HCEC 1CT (cell line): ENCODE data around the gene CDH13.

ENCODE experiments used
- DNase-seq: peaks from one replicate; pipeline ENCODE4 v3.0.0-alpha.2; 2017

The CDH13 gene

DNA sequence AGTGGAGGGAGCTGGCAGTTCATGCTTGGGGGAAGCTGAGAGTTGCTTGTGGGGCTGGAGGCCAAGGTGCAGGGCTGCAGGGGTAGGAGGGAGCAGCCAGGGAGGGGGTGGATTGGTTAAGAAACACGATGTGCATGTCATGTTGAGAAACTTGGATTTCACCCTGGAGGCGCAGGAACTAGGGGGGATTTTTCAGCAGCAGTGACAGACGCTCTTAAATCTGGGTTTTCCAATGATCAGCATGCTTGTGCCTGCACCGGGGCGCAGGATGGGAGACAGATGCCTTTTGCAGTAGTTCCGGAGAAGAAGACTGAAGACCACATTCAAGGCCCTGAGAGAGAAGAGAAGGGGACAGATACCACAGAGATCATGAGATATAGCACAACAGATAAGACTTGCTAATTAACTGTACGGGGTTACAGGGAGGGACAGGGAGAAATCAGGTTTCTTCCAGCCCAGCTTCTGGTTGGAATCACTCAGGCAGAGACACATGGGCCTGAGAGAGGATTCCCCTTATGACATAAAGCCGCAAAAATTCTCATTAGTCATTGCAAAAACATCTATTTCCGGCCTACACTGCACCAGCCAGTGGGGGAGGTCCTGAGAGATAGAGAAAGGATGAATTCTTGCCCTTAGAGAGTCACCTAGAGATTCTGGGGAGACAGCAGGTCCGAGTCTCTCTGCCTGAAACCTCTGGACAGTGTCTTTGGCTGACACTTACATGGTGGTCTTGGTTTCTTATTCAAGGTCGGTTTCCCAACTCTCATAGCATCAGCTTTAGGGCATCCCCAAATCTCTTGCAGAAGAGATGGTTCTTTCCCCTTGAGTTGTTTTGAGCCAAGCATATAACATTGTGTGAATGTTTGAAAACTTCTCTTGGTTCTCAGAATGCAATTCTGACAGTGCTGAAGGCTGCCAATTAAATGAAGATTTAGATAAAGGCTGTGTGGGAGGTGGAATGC is 27.1 kb downstream of the CDH13 start:
- DNase-seq = peak; percentile 95

DNA sequence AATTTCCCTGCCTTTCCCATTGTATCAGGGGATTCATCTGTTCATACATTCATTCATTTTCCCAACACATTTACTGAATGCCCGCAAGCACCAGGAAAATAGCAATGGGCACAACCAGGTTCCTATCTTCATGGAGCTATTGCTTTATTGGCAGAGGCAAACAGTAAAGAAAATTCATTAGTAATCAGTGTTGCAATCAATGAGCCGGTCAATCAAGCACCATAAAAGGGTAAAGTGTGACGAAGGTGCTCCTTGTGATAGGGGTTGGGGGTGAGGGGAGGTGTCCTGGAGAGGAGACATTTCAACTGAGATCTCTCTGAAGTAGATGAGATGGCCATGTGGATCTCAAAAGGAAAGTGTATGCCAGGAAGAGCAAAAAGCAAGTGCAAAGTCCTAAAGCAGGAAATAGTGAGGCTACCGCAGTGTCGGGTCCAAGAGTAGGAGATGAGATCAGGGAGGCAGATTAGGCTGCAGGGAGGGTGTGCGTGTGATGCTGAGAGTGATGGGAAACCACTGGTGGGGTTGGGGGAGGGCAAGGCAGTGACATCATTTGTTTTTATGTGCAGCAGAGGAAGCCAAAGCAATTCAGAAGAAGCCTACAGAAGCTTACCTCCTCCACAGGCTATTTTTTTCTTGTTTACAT is 28.4 kb downstream of the CDH13 start:
- peak; percentile 90 for DNase-seq

- DNase-seq = no peak
These were observed 29.1 kb downstream of the CDH13 start for GRCh38 chr16:82655720-82656490.

DNA sequence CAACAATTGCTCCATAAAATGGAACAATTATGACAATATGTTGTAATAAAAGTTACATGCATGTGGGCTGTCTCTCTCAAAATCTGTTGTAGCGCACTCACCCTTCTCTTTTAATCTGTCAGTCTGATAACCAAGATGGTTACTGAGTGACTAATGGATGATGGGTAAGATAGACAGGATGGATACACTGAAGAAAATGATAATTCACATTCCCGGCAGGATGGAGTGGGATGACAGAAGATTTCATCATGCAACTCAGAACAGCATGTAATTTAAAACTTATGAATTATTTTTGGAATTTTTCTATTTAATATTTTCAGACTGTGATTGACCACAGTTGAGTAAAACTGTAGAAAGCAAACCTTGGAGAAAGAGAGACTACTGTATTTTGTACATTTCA is 30.5 kb downstream of the CDH13 start:
- DNase-seq = peak; percentile 69

- DNase-seq = no peak
These were observed 31.0 kb downstream of the CDH13 start for GRCh38 chr16:82657786-82658185.

- peak; percentile 37 for DNase-seq
These were observed 32.0 kb downstream of the CDH13 start for GRCh38 chr16:82658796-82659195.

DNA sequence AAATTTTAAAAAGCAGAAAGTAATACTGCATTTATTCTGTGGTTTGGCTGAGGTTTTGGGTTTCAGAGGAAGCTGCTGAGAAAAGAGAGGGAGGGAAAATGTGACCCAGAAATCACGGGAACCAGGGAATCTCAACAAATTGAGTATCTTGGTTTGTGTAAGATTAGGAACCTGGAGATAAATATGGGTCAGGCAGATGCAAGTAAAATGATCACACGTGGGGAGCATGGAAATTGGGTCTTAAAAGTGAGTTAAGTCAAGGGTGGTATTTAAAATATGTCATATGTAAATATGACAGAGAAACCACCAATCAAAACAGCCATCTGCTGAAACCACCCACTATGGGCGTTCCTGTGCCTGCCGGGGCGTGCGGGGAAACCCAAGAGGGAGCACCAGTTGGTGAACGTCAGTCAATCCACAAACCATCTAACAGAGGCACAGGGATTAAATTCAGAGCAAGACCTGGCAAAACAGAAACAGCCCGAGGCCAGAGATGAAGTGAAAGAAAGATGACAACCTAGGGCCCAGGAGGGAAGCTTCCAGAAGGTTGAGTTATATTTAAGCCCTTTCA is 33.4 kb downstream of the CDH13 start:
- DNase-seq = peak; percentile 11

DNA sequence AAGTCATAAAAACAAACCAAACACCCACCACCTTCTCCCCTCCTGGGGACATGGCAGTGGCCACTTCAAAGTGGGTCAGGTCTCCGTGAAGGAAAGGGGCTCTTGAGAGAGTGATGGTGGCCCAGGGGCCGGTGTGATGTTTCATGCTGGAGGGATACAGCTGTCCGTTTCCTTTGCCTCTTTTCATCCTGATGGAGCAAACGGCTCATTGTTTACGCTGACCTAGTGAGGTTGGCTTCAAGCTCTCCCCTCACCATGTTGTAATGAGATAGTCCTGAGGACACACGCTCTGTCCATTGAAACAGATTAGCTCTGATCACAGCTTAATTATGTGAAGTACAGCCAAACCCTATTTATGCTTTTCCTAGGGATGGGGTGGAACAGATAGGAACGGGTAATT is 34.2 kb downstream of the CDH13 start:
- DNase-seq = no peak

- no peak for DNase-seq
These were observed 37.4 kb downstream of the CDH13 start for GRCh38 chr16:82664181-82664580.

DNA sequence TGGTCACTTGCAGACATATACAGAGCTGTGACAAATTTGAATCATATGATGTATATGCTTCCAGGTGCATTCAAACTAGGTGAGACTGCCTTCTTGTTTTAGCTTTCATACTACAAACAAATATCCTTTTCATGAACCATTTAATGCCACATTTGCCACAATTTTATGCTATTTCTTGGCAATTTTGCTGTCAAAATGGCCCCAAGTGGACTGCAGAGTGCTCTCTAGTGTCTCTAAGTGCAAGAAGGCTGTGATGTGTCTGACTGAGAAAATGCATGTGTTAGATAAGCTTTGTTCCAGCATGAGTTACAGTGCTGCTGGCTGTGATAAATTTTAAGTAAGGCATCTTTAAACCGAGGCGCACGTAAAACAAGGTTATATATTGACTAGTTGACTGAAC is 38.3 kb downstream of the CDH13 start:
- no peak for DNase-seq

DNA sequence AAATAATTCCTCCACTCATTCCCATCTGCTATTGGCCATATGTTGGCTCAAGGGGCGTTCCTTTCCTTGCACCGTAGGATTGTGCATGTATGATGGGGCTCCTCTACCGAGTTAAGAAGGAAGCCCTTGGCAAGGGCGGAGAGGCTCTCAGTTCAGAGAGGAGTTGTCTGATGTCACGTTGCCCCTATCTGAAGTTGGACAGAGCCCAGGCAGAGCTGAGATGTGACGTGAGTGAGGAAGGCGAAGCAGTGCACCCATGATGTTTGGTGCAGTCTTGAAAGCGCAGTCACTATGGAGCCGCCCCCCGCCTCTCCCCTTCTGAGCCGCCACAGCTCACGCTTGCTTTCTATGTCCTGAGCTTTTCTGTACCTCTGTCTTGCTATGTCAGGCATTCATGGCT is 40.7 kb downstream of the CDH13 start:
- DNase-seq = no peak

DNA sequence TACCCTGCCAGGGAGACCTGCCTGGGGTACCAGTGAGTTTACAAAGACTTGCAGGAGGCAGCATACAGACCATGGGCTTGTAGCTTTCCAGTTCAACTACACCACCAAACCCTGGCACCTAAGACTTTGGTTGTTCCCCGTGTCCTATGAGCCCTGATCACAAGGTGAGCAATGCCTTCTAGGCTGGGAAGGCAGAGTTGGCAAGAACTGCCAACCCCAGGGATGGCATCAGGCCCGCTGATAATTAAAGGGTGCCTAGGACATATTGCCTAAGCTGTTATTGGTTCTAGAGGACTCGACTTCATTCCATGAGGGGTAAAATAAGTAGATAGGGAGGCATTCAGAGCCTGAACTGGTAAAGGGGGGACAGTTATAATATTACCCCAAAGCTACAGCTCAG is 41.3 kb downstream of the CDH13 start:
- no peak for DNase-seq

DNA sequence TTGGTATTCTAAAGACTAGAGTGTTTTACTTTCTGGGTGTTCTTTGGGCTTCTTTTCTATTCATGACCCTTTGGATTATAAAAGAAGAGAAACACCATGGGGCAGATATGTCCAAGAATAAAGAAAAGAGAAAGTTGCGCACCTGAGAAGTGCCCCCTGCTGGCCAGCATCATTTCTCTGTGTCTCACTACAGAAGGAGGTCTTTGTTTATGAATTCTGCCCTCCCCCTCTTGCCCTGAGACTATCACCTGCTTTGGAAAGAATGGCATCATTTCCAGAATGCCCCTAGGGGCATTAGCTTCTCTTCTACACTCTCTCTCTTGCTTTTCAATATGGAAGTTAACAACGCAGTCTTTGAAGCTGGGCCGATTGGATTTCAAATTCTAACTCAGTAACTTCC is 45.0 kb downstream of the CDH13 start:
- no peak for DNase-seq

DNA sequence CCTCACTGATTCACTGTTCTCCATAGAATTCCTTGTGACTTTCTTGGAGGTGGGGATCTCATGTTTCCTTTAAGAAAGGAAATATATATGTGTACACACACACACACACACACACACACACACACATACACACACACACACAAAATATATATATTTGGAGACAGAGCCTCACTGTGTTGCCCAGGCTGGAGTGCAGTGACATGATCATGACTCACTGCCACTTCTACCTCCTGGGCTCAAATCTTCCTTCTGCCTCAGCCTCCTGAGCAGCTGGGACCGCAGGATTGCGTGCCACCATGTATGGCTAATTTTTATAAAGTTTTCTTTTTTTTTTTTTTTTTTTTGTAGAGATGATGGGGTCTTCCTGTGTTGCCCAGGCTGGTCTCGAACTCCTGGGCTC is 45.9 kb downstream of the CDH13 start:
- DNase-seq = no peak

- no peak for DNase-seq
These were observed 48.5 kb downstream of the CDH13 start for GRCh38 chr16:82675300-82675699.

DNA sequence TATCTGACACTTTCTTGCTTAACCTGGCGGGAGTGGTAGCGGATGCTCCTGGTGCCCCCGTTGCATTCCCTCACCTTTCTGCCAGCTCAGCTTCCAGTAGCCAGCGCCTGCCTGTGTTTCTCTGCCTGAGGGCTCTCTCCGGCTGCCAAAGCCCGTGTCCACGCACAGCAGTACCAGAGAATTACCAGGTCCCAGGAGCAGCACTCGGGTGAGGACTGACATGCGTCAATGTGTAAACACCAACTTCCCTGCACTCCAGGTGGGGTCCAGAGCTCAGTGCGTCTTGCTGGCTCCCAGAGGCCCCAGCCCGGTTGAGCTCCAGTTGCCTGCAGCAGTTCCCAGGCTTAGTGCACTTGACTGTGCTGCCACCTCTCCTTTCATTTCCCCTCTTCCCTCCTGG is 54.8 kb downstream of the CDH13 start:
- DNase-seq = no peak

DNA sequence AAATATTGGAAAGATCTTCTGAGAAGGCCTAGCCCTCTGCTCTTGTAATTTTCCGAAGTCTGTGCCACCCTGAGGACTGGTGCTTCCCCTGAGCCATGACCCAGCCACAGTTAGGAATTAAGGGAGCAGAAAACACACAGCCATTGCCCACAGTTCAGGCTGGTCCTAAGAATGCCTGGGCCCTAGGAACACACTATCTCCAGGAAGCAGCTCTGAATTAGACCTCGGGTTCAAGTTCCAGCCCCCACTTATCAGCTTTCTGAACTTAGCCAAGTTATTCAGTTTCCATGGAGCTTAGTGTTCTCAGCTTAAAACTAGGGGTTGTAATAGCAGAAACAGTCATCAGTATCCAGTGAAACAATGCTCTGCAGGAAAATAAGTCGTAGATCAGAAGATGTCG is 56.0 kb downstream of the CDH13 start:
- DNase-seq = no peak

DNA sequence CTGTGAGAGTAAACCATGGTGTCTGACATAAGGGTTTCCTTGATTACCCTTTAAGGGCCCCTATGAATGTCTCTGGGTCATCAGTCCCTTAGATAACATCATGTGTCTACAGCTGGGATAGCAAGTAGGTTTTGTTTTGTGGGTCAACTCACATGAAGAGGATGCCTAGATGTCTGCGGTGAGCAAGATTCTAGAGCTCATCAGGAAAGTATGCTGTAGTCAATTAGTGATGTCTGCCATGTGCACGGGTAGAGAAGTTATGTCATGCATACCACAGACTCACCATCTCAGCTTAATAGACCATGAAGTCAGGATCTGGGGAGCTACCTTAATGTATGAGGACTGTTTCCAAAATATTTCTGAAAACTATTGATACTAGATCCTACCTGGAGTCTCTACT is 57.5 kb downstream of the CDH13 start:
- DNase-seq = no peak

GRCh38 chr16:82685526-82685925 is 58.8 kb downstream of the CDH13 start:
- DNase-seq = no peak

DNA sequence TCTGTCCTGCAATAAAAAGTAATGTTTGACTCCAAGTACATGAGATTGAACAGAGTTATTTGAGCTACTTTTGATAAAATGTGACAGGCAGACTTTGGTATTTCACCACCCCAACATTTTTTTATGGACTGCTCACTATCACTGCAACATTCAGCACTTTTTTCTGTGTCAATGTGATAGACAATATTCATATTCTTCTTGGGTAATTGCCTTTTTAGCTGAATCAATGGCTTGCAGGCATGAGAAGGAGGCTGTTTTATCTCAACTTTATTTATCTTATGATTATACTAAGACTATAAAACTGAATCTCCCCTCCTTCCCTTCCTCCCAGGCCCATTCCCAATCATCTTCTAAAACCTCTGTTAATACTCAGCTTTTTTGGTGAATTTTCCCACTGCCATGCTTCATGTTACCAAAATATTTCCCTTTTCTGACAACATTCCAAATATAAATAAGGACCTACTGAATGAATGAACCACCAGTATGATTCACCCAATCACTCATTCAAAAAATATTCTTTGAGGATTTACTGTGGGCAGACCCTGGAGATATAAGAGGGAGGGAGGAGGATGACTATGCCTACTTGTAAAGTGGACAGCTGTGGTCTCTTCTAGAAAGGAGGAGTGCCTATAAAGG is 67.6 kb downstream of the CDH13 start:
- DNase-seq = peak; percentile 88

DNA sequence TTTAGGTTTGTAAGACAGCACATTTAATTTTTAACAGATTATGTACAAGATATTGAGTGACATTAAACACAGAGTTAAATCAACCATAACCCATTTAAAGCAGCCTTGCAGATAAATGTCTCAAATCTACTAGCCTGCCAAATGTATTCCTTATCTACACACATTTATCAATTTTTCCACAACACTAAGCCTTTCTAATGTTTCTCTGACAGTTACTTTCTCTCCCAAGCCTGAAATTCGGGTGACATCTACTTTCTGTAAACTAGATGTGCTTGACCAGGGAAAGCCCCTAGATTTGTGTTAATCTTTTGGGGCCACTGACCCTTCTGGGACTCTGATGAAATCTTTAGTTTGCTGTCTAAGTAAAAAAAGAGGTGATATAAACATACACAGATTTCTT is 69.0 kb downstream of the CDH13 start:
- no peak for DNase-seq

- peak; percentile 2 for DNase-seq
These were observed 72.5 kb downstream of the CDH13 start for GRCh38 chr16:82699260-82699659.
